Stimulated activated CD4-positive, alpha-beta T cell treated with anti-CD3 and anti-CD28 coated beads, Interleukin-12 subunit alpha, Interleukin-12 subunit beta, amount 100 ng/mL, for 4 hours (primary cell): ENCODE data around the gene CFAP61.
A peak's percentile ranks its signal among the peaks of the same experiment; 100 is the strongest.
"Not testable (repeated sequence)": the region's sequence is repeated elsewhere in the genome, so short reads cannot be mapped to it uniquely, and the experiment has no call there.

Source experiments
- DNase-seq: peaks from one replicate; pipeline ENCODE4 v3.0.0-alpha.2; 2020

CFAP61 gene

GRCh38 chr20:20237093-20237959 is 185.0 kb downstream of the CFAP61 start:
- DNase-seq = peak; percentile 3

DNA sequence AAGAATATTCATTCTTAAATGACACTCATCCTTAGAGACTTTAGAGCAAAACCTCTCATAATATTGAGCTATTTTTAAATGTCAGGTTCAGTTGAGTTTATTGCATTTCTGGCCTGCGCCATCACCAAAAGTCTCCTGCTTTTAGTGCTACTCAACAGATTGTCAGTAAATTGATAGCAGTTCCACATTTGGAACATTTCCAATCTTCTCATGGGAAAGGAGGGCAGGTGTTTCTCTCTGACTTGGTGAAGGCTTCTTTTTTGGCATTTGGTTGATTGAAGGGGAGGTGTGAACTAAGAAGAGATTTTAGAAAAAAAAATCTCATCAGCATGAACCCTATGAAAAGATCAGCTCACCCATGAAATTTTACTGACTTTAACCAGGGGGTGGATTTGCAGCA is 189.6 kb downstream of the CFAP61 start:
- no peak for DNase-seq

- not testable (repeated sequence) for DNase-seq
Measured at GRCh38 chr20:20244384-20244783, 192.1 kb downstream of the CFAP61 start.

DNA sequence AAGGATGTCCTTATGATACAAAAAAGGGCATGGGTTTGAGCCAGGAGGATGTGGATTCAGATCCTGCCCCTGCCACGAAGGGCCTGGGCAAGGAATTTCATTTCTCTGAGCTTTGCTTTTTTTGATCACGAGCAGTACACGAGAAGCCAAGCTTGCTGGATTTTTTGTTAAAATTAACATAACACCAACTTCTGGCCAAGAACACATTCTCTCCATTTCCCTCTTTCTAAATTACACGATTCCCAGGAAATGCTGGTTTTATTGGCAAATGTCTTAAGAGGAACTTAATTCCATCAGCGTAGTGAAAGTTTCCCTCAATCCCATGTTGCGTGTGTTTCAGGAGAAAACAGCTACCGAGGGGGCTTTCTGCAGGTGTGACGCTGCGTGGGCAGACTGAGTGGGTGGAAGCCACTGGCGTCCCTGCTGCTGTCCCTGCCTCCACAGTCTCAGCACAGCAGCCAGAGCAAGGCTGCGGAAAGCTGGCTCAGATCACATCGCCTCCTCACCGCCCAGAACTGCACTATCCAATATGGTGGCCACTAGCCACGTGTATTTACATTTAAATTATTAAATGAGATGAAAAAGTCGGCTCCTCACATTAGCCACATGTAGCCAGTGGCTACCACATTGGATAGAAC is 194.8 kb downstream of the CFAP61 start:
- DNase-seq = no peak

DNA sequence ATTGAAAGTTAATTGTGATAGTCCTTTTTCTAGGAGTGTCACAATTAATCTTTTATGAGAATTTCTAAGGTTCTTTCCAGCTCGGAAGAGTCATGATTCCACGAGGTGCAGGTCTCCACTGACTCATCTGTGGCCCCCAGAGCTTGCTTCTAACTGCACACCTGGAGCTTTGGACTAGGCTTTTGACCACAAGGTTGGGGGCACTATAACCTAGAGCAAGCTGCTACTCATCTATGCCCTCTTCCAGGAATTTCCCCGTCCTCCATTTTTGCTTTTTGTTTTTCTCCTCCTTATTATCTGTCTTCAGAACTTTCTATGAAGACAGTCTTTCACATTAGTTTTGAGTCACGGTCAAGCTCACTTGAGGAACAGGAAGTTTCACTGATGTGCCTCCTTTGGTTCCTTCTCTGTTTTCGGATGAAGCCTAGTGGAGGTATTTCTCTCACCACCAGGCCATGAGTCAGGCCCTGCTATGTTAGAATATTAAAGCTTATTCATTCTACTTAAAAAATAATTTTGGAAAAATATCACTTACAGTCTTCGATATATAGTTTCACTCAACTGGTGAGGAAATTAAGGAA is 196.4 kb downstream of the CFAP61 start:
- DNase-seq = no peak

DNA sequence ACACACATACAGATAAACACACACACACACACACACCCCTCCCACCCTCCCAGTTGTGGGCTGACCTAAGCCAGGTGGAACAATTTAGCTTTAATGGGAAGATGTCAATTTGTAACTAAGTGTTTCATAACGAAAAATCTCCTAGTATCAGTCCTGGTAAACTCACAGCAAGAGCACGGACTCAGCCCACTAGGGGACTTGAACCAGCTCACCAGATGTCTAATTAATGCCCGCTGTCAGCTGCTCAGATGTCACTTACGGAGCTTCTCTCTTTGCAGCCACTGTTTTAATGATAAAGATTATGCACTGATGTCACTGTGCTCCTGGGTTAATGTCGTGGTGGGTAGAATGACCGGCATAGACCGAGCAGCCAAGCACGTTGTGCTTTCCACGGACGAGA is 199.0 kb downstream of the CFAP61 start:
- DNase-seq = no peak

GRCh38 chr20:20251836-20252235 is 199.5 kb downstream of the CFAP61 start:
- no peak for DNase-seq

DNA sequence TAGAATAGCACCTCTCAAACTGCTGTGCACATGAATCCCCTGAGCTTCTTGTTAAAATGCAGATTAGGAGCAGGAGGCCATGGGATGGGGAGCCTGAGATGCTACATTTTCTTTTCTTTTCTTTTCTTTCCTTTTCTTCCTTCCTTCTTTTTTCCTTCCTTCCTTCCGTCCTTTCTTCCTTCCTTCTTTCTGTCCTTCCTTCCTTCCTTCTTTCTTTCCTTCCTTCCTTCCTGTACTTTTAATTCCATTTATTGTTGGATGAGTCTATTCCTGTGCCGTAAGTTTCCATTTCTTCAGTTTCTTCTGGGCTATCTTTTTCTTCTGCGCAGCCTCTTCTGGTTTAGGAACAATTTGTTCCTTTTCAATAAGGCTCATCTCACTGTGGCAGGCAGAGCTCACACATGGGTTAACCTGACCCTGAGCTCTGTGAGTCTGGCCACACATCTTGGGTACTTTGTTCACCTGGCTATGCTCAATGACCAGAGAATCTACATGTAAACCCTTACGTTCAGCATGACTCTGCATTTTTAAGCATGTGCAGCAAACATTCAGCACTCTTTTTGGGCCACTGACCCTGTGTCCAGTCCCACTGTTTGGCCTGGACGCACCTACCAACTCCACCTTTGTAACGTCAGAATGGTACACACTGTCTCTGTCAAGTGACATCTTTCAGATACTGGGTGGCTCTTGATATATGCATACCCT is 200.9 kb downstream of the CFAP61 start:
- no peak for DNase-seq

GRCh38 chr20:20253744-20254330 is 201.5 kb downstream of the CFAP61 start:
- DNase-seq = no peak

- DNase-seq = no peak
Measured at GRCh38 chr20:20255099-20255498, 202.8 kb downstream of the CFAP61 start.

DNA sequence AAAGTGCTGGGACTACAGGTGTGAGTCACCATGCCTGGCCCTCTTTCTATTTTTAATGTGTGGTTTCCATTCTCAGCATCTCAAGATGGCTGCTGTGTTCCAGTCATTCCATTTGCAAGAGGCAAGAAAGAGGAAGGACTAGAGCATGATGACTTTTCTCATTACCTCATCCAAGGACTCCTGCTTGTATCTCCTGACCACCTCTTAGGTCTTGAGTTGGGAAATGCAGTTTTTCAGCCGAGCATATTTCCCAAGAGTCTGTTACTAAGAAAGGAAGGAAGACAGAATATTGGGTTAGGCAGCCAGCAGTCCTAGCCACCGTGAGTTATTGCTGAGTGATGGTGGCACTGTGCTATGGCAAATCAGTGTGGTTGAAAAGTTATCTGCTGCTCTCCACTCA is 207.2 kb downstream of the CFAP61 start:
- DNase-seq = no peak

GRCh38 chr20:20261159-20261558 is 208.8 kb downstream of the CFAP61 start:
- DNase-seq = no peak

DNA sequence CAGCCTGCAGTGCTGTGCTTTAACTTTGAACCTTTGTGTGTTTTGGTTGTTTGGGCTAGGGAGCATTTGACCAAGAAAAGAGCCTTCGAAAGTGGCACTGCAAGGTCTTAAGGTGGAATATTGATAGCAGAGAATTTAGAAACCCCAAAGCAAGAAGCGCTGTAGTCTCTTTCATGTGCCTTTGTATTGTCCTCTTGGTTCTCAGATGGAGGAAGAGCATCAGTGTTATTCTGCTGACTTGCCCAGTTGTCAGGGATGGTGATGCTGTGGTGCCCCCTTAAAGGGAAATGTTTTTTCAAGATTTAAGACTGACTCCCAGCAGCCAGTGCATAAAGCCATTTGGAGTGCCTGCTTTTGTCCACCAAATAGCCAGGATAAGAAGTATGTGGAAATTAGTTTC is 212.9 kb downstream of the CFAP61 start:
- DNase-seq = no peak

DNA sequence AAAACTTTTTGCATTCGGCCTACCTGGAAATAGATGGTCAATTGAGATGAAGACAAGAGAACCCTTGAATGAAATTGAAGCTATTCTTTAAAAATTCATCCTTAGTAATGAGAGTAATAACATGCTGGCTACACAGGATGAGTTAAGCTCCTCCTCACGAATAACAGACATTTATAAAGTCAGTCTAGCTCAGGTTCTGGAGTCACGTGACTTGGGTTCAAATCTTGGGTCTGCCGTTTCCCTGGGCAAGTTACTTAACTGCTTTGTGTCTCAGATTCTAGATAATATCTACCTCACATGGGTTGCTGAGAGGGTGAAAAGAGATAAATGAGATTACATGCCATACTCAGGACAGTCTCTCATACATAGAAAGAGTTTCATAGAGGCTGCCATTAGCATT is 214.2 kb downstream of the CFAP61 start:
- no peak for DNase-seq

GRCh38 chr20:20267685-20268370 is 215.5 kb downstream of the CFAP61 start:
- DNase-seq = no peak

DNA sequence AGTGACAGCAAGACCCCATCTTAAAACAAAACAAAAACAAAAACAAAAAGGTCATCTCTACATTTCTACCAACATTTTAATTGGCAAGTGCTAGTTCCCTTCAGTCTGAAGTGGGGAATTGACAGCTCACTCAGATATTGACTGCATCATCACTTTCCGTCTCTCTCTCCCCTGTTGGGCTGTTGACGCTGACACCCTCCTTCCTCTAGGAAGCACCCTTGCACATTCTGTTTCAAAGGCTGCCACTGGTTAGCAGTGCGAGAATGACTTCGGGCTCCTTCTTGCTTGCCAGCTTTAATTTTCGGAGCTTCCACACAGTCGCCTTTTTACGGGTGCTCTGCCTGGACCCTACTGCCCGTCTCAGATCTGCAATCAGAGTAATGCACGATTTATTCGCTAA is 218.9 kb downstream of the CFAP61 start:
- no peak for DNase-seq

- no peak for DNase-seq
Measured at GRCh38 chr20:20272686-20273085, 220.4 kb downstream of the CFAP61 start.

GRCh38 chr20:20273286-20273685 is 221.0 kb downstream of the CFAP61 start:
- DNase-seq = no peak

- no peak for DNase-seq
Measured at GRCh38 chr20:20274821-20275220, 222.5 kb downstream of the CFAP61 start.

- DNase-seq = no peak
Measured at GRCh38 chr20:20275636-20276035, 223.3 kb downstream of the CFAP61 start.

- DNase-seq = no peak
Measured at GRCh38 chr20:20276811-20277530, 224.6 kb downstream of the CFAP61 start.

DNA sequence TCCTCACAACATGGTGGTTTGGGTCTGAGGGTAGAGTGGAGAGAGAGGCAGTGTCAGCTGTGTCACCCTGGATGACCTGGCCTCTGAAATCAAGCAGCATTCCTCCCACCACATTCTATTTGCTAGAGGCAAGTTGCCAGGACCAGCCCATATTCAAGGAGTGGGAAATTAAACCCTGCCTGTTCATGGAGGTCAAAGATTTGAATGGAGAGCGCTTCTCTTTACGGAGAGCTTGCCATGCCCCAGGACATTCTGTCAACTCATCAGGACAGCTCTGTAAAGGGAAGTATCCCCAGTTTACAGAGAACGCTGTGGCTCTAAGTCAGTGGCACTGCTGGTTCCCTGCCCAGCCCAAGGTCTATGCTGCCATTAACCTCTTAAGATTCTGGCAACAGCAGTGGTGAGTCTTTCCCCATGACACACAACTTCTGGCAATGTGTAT is 225.6 kb downstream of the CFAP61 start:
- DNase-seq = no peak
